ENCODE results near the gene EIF4G3.
"Not testable (repeated sequence)": the region's sequence is repeated elsewhere in the genome, so short reads cannot be mapped to it uniquely, and the experiment has no call there.

EIF4G3 gene

DNA sequence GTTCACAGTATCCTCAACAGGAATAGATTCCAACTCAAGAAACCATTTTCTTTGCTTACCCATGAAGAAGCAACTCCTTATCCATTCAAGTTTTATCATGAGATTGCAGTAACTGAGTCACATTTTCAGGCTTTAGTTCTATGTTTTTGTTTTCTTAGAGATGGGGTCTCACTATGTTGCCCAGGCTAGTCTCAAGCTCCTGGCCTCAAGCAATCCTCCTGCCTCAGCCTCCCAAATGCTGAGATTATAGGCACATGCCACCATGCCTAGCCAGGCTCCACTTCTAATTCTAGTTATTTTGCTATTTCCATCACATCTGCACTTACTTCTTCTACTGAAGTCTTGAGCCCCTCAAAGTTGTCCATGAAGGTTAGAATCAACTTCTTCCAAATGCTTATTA, 246.3 kb downstream of the EIF4G3 start:
- DNase-seq, result no peak

DNA sequence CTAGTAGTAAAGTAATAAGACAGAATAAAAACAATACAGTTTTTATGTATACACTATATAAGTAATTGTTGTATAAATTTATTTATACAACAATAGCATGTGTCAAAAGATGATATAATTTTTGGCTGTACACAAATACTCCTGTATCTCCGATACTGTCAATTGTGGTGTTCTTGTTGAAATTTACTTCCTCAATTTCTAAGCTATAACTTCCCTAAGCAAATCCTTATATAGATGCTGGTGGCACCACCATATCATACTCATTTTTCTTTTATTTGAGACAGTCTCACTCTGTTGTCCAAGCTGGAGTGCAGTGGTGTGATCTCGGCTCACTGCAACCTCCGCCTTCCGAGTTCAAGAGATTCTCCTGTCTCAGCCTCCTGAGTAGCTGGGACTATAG, 248.6 kb downstream of the EIF4G3 start:
- DNase-seq, result no peak

DNA sequence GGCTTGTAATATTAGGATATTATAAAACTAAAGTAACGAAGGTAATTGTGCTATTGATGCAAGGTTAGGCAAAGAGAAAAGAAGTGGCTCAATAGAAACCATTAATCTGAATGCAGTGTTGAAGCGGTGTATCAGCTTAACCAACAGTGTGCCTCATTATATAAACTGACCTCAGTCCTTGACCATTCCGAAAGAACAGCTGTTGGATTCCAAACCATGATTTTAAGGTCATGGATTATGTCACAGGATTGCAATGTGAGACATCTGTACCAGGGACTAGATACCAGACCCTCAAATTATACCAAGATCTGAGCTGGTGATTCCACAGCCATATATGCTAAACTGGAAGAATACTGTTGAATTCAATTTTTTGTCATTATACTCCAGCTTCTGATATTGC, 255.4 kb downstream of the EIF4G3 start:
- no peak for DNase-seq

DNA sequence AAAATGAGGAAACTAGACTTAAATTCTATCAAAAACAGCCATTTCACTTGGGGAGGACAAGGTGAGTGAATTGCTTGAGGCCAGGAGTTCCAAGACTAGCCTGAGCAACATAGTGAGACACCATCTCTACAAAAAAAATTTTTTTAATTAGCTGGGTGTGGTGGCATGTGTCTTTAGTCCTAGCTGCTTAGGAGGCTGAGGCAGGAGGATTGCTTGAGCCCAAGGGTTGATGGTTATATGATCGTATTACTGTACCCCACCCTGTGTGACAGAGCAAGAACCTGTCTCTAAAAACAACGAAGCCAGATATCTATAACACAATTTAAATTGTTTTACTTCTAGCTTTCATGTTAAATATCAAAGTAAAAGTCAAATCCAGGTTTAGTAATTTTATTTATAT, 263.5 kb downstream of the EIF4G3 start:
- no peak for DNase-seq

DNA sequence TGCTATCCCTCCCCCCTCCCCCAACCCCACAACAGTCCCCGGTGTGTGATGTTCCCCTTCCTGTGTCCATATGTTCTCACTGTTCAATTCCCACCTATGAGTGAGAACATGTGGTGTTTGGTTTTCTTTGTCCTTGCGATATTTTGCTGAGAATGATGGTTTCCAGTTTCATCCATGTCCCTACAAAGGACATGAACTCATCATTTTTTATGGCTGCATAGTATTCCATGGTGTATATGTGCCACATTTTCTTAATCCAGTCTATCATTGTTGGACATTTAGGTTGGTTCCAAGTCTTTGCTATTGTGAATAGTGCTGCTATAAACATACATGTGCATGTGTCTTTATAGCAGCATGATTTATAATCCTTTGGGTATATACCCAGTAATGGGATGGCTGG, 269.2 kb downstream of the EIF4G3 start:
- not testable (repeated sequence) for DNase-seq

DNA sequence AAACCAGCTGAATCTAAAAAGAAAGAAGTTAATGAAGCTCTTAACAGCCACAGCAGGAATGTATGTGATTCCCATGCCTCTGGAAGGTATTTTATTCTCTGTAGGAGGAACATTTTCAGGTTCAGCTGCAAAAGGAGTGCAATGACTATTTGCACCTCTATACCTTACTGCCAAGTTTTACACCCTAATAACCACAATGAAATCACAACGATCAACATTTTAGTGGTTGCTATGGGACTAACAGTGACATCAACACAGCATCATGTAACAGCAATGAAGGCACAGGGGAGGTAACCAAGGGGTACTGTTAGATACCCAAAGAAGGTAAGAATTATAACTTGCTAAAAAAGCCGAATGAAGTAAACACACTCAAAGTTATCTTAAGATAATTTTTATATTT, 273.3 kb downstream of the EIF4G3 start:
- DNase-seq, result no peak

DNA sequence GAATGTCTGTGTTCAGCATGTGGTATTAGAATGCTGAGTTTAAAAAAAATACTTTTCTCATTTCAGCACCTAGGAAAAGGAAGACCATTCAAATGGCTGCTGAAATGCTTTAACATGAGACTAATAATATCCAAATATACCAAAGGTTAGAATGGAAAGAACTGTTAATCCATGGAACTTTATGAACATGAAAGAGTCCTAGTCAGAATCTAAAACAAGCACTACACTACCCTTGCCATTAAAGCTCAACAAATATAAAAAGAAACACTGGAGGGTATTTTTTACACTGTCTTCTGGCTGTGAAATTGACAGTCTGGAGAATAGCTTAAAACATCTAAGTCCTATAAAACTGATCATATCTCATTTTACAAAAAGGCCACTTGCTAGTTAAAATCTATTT, 276.6 kb downstream of the EIF4G3 start:
- no peak for DNase-seq

DNA sequence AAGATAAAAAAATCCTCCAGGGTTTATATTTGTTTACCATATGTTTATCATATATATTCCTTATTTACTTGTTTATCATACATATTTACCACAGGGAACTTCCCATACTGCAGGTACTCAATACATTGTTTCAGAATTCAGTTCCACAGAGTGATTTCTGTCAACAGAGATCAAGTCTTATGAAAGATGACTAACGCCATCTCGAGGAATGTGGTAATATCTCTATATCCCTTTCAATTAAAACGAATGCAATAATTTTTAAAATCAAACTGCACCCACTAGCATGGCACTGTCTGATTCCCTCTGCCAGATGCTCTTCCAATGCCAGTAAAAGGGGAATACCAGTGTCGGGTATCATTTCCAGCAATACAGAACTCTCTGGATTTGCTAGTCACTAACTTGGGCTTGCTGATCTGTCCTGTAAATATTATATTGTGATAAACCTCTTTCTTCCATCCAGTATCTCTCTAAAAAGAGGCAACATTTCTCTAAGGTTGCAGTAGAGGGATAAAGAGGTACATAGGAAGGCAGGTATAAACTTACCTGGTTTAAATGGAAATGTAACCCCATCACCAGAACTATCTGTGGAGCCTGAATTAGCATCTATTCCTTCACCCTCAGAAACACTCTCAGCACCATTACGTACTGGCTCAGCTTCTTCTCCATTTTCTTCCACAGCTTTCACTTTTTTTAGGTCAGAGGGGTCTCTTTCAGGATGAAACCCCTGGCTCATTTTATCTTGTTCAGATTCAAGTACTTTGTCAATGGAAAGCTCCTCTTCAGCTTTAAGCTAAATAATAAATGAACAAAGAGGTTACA, 277.3 kb downstream of the EIF4G3 start:
- no peak for DNase-seq

DNA sequence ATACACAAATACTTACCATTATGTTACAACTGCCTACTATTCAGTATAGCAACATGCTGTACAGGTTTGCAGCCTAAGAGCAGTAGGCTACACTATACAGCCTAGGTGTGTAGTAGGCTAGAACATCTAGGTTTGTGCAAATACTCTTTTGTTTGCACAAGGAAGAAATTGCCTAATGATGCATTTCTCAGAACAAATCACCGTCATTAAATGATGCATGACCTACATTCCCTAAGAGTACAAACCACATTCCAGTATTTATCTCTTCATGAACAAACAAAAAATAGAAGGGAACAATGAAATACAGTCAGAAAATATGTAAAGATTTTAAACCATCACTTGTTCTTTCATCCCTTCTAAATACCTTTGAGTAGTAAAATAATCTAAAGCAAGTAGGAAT, 279.9 kb downstream of the EIF4G3 start:
- DNase-seq, result no peak

DNA sequence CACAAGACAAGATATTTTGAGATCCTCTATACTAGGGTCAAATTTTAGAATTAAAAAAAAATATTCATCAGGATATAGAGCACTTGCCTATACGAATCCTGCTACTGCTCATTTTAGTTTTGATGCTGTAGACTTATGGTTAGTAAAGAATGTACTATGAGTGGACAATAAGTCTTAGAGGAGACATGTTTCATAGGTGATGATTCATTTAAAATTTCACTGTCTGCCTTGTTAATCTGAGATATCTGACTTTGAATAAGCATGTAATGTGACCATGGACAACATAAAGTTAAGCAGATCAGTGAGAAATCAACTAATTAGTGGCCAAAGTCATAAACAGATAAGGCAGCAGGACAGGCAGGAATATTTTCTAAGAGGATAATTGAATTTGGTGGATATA, 282.8 kb downstream of the EIF4G3 start:
- DNase-seq, result no peak

DNA sequence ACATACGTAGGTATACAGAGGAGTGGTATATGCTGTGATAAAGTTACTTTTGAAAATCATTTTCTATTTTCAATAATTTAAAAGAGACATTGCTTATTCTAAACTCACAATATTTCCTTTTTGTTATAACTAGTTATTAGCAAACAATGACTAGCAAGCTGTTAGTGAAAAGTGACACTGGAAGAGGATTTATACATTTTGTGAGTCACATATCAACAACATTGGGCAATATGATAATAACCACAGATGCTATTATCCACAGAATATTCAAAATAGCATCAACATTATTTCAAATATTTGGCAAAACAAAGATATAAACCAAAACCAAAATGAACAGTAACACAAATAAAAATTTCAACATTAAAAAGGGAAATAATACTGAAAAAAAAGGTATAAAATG, 285.6 kb downstream of the EIF4G3 start:
- no peak for DNase-seq

DNA sequence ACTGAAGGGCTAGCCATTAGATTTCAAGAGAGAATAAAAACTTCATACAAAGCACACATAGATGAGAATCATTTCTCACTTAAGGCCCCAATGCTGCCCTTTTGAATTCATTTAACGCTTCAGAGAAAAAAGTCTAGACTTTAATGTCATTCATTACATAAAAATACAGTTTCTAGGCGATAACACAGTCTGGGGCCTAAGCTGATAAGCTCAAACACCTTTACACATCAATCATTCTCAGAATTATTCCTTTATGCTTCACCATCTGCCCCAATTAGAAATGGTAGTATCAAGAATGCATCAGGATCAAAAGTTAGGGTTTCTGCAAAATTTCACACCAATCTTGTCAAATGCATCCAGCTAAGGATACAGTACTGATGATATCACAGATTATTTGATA, 289.5 kb downstream of the EIF4G3 start:
- DNase-seq, result no peak

DNA sequence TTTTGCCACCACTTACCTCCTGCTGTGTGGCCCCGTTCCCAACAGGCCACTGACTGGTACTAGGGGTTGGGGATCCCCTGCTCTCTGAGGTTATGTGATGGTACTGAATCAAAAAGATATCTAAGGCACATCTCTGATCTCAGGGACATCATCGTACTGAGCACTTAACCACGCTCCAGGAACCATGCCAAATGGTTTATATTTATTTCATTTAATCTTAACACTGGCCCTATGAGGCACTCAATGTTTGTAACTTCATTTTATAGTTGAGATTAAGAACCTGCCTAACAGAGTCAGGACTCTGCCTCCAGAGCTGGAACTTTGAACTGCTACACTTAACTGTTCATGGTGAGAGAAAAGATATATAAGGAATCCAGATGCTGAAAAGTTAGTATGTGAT, 291.6 kb downstream of the EIF4G3 start:
- no peak for DNase-seq

DNA sequence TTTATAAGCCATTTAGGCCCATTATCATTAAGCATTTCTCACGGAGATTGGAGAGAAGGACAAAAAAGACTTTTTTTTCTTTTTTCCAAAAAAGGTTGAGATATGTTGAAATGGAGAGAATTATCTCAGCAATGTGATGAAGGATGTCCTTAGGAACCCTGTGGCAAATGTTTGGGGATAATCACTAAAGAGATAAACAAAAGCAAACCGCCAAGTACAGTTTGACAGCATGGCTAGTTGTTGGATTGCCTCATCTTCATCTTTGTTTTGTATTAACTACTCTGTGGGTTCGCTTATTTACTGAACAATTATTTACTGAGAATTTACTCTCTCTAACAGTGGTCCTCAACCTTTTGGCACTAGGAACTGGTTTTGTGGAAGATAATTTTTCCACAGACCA, 292.2 kb downstream of the EIF4G3 start:
- DNase-seq, result no peak

DNA sequence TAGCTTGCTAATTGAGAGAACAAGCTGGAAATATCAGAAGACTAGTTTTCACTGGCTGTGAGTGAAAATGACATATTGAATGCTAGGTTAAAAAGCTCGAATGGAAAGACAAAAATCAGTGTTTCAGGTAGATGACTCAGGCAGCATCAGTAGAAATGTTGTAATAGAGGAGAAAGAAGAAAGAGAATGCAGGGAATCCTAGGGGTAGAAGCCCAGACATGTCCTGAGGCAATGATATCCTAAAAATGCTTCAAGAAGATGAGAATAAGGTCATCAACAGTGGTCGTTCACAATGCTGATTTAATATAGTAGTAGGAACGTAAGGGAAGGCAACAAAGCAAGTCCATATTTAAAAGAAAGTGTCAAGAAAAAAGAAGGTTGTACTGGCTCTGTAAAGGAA, 292.9 kb downstream of the EIF4G3 start:
- DNase-seq, result no peak

DNA sequence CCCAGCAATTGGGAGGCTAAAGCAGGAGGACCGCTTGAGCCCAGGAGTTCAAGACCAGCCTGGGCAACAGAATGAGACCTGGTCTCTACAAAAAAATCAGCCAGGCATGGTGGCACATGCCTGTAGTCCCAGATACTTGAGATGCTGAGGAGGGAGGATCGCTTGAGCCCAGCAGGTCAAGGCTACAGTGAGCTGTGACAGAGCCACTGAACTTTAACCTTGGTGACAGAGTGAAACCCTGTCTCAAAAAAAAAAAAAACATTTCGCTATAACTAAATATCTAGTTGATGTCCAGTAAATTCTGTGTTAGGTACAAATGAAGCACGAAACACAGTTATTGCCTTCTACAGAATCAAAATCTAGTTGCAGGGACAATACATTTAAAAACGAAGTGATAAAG, 293.9 kb downstream of the EIF4G3 start:
- DNase-seq, result no peak

DNA sequence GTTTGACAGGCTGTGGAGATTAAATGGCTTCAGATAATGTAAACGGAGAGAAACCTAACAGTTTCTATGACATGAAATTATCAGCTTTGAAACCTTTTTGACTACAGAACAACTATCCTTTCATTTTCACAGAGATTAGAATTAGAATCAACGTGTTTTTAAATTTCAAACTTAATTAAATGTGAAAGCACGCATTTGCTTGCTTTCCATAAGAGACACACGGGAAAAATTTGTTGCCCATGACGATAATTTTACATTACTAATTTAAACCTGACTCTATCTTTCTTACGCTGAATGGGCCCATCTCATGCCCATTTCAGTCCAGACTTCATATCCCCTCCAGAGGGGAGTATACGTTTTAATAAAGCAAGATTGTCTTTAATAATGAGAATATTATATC, 297.9 kb downstream of the EIF4G3 start:
- DNase-seq, result no peak

DNA sequence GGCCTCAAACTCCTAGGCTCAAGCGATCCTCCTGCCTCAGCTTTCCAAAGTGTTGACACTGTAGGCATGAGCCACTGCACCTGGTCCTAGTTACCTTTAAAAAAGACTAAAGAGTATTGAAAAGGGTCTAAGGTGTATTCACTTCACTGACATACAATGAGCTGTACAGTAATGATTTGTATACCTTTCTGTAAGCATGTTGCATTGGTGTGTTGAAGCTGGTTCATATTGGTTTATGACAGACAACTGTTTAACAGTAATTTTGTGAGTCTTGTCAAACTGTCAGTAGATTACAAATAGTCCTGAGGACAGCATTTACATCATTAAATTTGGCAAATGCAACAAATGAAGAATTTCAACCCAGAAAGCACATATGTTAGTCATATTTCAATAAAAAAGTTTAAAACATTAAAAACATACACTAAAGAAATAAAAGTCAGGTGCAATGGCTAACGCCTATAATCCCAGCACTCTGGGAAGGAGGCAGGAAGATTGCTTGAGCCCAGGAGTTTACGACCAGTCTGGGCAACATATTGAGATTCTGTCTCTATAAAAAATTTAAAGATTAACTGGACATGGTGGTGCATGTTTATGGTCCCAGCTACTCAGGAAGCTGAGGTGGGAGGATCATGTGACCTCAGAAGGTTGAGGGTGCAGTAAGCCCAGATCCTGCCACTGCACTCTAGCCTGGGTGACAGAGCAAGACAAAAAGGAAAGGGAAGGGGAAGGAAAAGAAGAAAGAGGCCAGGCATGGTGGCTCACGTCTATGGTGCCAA, 301.3 kb downstream of the EIF4G3 start:
- no peak for DNase-seq

DNA sequence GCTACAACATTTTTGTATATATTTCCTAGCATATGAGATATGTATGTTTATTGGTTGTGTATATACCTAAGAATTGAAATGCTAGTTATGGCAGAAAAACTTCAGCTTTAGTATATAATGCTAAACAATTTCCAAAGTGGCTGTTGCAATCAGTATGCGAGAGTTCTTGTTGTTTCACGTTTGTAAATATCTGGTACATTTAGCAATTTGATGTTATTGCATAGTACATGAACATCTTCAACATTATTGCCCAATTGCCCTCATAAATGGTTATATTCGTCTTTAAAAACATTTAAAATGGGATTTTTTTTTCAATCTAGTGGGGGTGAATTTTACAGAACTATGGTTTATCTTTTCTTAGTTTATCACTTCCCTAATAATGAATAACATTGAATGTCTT, 303.4 kb downstream of the EIF4G3 start:
- no peak for DNase-seq

DNA sequence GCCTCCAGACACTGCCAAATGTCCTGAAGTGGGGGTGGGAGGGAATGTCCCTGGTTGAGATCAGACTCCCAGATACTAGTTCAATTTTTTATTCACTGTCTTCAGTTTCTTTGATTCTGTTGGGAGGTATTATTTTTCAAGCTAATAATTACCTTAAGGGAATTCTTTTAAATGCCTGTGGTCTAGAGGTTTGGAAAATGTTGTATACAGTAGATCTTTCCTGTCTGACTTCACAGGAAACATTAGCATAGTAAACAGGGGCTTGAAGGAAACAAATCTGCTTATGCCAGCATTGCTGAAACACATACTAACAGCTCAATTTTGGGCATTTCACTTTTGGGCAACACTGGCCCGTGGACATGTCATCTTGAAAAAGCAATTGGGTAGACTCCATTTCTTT, 305.3 kb downstream of the EIF4G3 start:
- no peak for DNase-seq

DNA sequence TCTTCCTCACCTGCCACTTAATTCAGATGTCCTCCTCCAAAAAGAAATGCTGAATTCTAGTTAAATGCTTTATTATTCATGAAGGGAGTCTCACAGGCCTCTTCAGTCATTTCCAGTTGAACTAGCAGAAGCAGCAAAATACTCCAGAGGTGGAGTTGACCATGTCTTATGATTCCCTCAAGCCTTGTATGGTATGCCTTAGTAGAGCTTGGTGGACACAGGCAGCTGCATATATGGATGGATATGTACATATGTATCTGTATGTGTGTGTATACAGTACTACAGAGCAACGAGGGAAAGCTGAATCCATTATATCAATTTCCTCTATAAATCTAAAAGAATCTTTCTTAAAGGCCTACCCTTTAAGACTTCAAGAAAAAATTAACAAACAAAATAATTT, 306.0 kb downstream of the EIF4G3 start:
- DNase-seq, result no peak

DNA sequence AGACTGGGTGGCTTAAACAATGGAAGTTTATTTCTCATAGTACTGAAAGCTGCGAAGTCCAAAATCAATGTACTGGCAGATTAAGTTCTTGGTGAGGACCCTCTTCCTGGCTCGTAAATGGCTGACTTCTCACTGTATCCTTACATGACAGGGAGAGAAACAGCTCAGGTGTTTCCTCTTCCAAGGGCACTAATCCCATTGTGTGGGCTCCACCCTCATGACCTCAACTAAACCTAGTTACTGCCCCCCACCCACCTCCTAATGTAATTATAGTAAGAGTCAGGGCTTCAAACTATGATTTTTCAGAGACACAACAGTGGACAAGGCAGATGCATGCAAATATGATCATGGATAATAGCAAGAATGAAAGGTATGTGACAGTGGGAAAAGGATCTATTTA, 308.4 kb downstream of the EIF4G3 start:
- DNase-seq, result no peak

DNA sequence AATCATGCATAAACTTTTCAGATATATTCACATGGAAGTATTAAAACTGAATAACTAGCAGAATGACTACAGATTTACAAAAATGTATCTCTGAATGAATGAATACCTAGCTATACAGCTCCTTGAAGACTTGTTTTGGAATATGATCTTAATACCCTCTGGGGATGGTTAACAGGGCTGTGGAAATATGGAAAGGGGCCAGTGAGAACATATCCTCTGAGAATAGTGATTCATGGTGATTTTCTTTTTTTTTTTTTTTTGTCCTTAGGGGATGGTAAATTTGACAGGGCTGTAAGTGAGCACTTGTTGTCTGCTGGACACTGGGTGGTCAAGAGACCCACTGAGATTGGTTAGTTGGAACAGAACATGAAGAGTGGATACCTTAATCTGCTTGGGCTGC, 308.9 kb downstream of the EIF4G3 start:
- DNase-seq, result no peak

DNA sequence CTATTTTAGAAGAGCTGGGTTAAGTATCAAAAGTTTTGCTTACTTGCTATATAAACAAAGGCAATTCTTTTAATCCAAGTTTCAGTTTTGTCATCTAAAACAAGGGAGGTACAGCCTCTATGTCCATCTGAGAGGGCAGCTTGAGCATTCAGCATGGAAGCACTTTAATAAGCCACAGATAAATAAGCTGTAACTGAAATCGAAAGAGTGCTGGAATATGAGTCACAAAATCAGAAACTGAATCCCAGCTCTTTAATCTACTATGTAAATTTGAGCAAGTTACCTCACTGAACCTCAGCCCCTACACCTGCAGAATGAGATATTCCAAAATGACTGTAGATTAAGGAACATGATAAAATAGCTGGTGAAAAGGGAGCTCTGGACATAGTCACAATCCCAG, 309.6 kb downstream of the EIF4G3 start:
- no peak for DNase-seq

DNA sequence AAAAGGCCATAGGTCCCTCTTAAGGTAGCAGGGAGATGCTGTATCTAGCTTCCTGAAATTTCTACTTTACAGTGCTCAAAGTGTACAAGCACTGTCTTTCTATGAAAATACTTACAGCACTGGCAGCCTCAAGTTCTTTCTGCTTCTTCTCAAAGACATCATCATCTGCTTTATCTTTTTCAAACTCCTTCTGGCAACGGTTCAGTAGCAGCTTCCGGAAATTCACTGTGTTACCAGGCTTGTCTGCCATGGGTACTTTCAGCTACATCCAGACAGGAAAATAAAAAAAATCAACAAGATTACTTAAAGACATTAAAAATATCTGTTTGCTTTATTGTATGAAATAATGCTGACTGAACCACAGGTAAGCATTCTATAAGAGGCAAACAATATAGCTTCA, 311.7 kb downstream of the EIF4G3 start:
- no peak for DNase-seq
